Nucleus accumbens (tissue), 56 donors: ENCODE measurements around the gene NOX5.

Source experiments
- DNase-seq, 56 donors: peaks; one replicate each; lab custom pipeline; 2025; lab: John Stamatoyannopoulos, UW

NOX5 gene

GRCh38 chr15:69015591-69015990 lies 1.1 kb downstream of the NOX5 start:
- DNase-seq, result no peak

GRCh38 chr15:69016021-69016595 lies 1.6 kb downstream of the NOX5 start:
- no peak for DNase-seq

GRCh38 chr15:69017978-69018377 lies 3.5 kb downstream of the NOX5 start:
- no peak for DNase-seq

GRCh38 chr15:69018951-69019350 lies 4.5 kb downstream of the NOX5 start:
- no peak for DNase-seq

GRCh38 chr15:69021895-69022294 lies 7.4 kb downstream of the NOX5 start:
- no peak for DNase-seq

- no peak for DNase-seq
These were observed 10.8 kb downstream of the NOX5 start for GRCh38 chr15:69025320-69025719.

GRCh38 chr15:69026355-69026754 lies 11.9 kb downstream of the NOX5 start:
- DNase-seq, result no peak

GRCh38 chr15:69027976-69028518 lies 13.6 kb downstream of the NOX5 start:
- DNase-seq, result no peak

- DNase-seq, result peak in 3 of 56 donors; percentile 0 to 35 (median 2)
These were observed 16.8 kb downstream of the NOX5 start for GRCh38 chr15:69031013-69032001.

GRCh38 chr15:69032031-69032430 lies 17.5 kb downstream of the NOX5 start:
- no peak for DNase-seq

- no peak for DNase-seq
These were observed 18.3 kb downstream of the NOX5 start for GRCh38 chr15:69032703-69033373.

GRCh38 chr15:69034352-69034751 lies 19.9 kb downstream of the NOX5 start:
- DNase-seq, result no peak

- DNase-seq, result no peak
These were observed 20.9 kb downstream of the NOX5 start for GRCh38 chr15:69035205-69035917.

- DNase-seq, result no peak
These were observed 21.4 kb downstream of the NOX5 start for GRCh38 chr15:69035918-69036258.

- DNase-seq, result no peak
These were observed 22.3 kb downstream of the NOX5 start for GRCh38 chr15:69036826-69037225.

- no peak for DNase-seq
These were observed 23.0 kb downstream of the NOX5 start for GRCh38 chr15:69037482-69037881.

- no peak for DNase-seq
These were observed 23.5 kb downstream of the NOX5 start for GRCh38 chr15:69037977-69038376.

- DNase-seq, result no peak
These were observed 24.0 kb downstream of the NOX5 start for GRCh38 chr15:69038508-69038907.

GRCh38 chr15:69039516-69040225 lies 25.2 kb downstream of the NOX5 start:
- no peak for DNase-seq

- no peak for DNase-seq
These were observed 28.0 kb downstream of the NOX5 start for GRCh38 chr15:69042531-69042930.
